WTC11 (cell line): ENCODE results near the gene PHKA2.
"Not testable (repeated sequence)": the region's sequence is repeated elsewhere in the genome, so short reads cannot be mapped to it uniquely, and the experiment has no call there.

ENCODE experiments used
- MAX ChIP-seq: sonication (generic); formaldehyde crosslinking; IDR thresholded peaks from 2 replicates; pipeline ENCODE4 v1.8.0; 2022; ENCODE audit warnings: mild to moderate bottlenecking, missing genetic modification reagents
- RELA ChIP-seq: sonication (generic); formaldehyde crosslinking; IDR thresholded peaks from 2 replicates; pipeline ENCODE4 v1.8.1; 2022; ENCODE audit warnings: missing genetic modification reagents, mild to moderate bottlenecking, borderline replicate concordance
- STAT6 ChIP-seq: sonication (generic); formaldehyde crosslinking; conservative IDR thresholded peaks from 2 replicates; pipeline ENCODE4 v1.8.1; 2023; ENCODE audit warnings: mild to moderate bottlenecking, low read depth, missing genetic modification reagents, moderate library complexity
- TEAD4 ChIP-seq: sonication (generic); formaldehyde crosslinking; IDR thresholded peaks from 2 replicates; pipeline ENCODE4 v1.8.0; 2022; ENCODE audit warnings: mild to moderate bottlenecking, missing genetic modification reagents
- TP53 ChIP-seq: sonication (generic); formaldehyde crosslinking; IDR thresholded peaks from 2 replicates; pipeline ENCODE4 v1.8.1; 2023; ENCODE audit warnings: mild to moderate bottlenecking, missing genetic modification reagents
- USF1 ChIP-seq: sonication (generic); formaldehyde crosslinking; IDR thresholded peaks from 2 replicates; pipeline ENCODE4 v1.8.0; 2022; ENCODE audit warnings: mild to moderate bottlenecking, missing genetic modification reagents
- TF ChIP-seq, protein P1 (sequence below): fragments of 200-600 bp; IDR thresholded peaks from 2 replicates; pipeline ENCODE4 v1.8.0; 2022; ENCODE audit warnings: antibody characterized with exemption
- TF ChIP-seq, protein P2 (sequence below): sonication (generic); formaldehyde crosslinking; IDR thresholded peaks from 2 replicates; pipeline ENCODE4 v1.8.1; 2023; ENCODE audit warnings: mild to moderate bottlenecking, missing genetic modification reagents, moderate library complexity
- TF ChIP-seq, protein P3 (sequence below): sonication (generic); formaldehyde crosslinking; IDR thresholded peaks from 2 replicates; pipeline ENCODE4 v1.8.1; 2023; ENCODE audit warnings: mild to moderate bottlenecking, moderate library complexity, missing genetic modification reagents

DNA sequence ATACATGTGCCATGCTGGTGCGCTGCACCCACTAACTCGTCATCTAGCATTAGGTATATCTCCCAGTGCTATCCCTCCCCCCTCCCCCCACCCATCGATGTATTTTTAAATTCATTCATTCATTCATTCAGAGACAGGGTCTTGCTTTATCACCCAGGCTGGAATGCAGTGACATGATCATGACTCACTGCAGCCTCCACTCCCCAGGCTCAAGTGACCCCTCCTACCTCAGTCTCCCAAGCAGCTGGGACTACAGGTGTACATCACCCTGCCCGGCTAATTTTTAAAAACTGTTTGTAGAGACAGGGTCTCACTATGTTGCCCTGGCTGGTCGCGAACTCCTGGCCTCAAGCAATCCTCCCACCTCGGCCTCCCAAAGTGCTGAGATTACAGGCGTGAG, 32.7 kb upstream of the PHKA2 start:
- TF ChIP-seq, protein P1, sequence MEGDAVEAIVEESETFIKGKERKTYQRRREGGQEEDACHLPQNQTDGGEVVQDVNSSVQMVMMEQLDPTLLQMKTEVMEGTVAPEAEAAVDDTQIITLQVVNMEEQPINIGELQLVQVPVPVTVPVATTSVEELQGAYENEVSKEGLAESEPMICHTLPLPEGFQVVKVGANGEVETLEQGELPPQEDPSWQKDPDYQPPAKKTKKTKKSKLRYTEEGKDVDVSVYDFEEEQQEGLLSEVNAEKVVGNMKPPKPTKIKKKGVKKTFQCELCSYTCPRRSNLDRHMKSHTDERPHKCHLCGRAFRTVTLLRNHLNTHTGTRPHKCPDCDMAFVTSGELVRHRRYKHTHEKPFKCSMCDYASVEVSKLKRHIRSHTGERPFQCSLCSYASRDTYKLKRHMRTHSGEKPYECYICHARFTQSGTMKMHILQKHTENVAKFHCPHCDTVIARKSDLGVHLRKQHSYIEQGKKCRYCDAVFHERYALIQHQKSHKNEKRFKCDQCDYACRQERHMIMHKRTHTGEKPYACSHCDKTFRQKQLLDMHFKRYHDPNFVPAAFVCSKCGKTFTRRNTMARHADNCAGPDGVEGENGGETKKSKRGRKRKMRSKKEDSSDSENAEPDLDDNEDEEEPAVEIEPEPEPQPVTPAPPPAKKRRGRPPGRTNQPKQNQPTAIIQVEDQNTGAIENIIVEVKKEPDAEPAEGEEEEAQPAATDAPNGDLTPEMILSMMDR, result not testable (repeated sequence)
- TF ChIP-seq STAT6, TEAD4, USF1, RELA, TP53, MAX (CRISPR knock-in tag): not testable (repeated sequence)
- TF ChIP-seq, protein P2, sequence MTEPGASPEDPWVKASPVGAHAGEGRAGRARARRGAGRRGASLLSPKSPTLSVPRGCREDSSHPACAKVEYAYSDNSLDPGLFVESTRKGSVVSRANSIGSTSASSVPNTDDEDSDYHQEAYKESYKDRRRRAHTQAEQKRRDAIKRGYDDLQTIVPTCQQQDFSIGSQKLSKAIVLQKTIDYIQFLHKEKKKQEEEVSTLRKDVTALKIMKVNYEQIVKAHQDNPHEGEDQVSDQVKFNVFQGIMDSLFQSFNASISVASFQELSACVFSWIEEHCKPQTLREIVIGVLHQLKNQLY (CRISPR knock-in tag), result not testable (repeated sequence)
- TF ChIP-seq, protein P3, sequence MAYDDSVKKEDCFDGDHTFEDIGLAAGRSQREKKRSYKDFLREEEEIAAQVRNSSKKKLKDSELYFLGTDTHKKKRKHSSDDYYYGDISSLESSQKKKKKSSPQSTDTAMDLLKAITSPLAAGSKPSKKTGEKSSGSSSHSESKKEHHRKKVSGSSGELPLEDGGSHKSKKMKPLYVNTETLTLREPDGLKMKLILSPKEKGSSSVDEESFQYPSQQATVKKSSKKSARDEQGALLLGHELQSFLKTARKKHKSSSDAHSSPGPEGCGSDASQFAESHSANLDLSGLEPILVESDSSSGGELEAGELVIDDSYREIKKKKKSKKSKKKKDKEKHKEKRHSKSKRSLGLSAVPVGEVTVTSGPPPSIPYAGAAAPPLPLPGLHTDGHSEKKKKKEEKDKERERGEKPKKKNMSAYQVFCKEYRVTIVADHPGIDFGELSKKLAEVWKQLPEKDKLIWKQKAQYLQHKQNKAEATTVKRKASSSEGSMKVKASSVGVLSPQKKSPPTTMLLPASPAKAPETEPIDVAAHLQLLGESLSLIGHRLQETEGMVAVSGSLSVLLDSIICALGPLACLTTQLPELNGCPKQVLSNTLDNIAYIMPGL (CRISPR knock-in tag), result not testable (repeated sequence)
